Gastrocnemius medialis (tissue), 4 donors: ENCODE results near the gene LAMA1.

Experiments
- POLR2A ChIP-seq, 2 donors: fragments of 450-650 bp; IDR thresholded peaks; one replicate each; pipeline ENCODE4 v1.6.1; 2017; ENCODE audit warnings: antibody characterized with exemption in 2 of 2, mild to moderate bottlenecking in 2 of 2, moderate library complexity in 2 of 2
- TF ChIP-seq, protein P1 (sequence below), 5 experiments: fragments of 450-650 bp in 3 of 5; fragments of 200-600 bp in 2 of 5; sonication (generic) in 2 of 5; IDR thresholded peaks in 4 of 5; conservative IDR thresholded peaks in 1 of 5; 1 replicate in 4 of 5; 2 replicates in 1 of 5; pipeline ENCODE4 v1.5.1; 2016 to 2019; ENCODE audit warnings: antibody characterized with exemption in 5 of 5, mild to moderate bottlenecking in 3 of 5, moderate library complexity in 3 of 5

DNA sequence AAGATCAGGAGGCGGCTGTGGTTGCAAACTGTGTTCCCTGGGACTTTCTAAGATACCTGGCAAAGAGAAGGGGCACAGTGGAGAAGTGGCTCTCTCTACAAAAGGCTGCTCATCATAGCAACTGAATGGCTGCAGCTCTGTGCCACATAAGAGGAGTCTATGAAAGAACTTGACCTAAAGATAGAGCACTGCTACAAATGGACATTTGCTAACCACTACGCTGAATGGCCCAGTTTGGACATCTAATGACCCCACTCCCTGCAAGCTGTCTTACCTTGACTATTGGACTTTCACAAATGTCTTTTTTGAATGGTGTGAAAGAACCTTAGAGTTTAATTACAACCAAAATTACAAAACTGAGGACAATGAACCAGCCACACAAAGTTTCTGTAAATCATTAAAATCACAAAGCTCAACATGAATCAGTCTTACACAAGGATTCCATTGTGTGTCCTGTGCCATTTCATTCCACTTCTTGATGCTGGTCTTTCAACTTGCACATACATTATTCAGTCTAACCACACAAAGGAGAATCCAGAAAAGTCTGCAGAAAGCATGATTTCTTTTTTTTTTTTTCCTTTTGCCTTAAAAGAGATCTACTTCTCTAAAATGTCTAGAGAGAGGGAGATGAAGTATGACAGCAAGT lies 154.0 kb downstream of the LAMA1 start:
- TF ChIP-seq, protein P1, sequence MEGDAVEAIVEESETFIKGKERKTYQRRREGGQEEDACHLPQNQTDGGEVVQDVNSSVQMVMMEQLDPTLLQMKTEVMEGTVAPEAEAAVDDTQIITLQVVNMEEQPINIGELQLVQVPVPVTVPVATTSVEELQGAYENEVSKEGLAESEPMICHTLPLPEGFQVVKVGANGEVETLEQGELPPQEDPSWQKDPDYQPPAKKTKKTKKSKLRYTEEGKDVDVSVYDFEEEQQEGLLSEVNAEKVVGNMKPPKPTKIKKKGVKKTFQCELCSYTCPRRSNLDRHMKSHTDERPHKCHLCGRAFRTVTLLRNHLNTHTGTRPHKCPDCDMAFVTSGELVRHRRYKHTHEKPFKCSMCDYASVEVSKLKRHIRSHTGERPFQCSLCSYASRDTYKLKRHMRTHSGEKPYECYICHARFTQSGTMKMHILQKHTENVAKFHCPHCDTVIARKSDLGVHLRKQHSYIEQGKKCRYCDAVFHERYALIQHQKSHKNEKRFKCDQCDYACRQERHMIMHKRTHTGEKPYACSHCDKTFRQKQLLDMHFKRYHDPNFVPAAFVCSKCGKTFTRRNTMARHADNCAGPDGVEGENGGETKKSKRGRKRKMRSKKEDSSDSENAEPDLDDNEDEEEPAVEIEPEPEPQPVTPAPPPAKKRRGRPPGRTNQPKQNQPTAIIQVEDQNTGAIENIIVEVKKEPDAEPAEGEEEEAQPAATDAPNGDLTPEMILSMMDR (IDR thresholded peaks at IDR 0.05 in 4 of 5, conservative IDR thresholded peaks at IDR 0.05 in 1 of 5), result no peak
- no peak for TF ChIP-seq POLR2A (IDR thresholded peaks at IDR 0.05)
